VCaP (cell line): Measurements from ENCODE around the gene C11orf68.

Source experiments
- H3K27ac ChIP-seq: fragments of 450-650 bp; 2 replicates; pipeline ENCODE4 v1.5.1; 2017
- CTCF ChIP-seq: fragments of 450-650 bp; conservative IDR thresholded peaks from 2 replicates; pipeline ENCODE4 v1.5.1; 2017; ENCODE audit warnings: mild to moderate bottlenecking, moderate library complexity

C11orf68 gene

GRCh38 chr11:65941720-65942310, 23.0 kb upstream of the C11orf68 start:
- TF ChIP-seq CTCF, result no peak
- no peak overlapping the region for H3K27ac ChIP-seq

- TF ChIP-seq CTCF, result no peak
Observed at GRCh38 chr11:65937766-65938165, 18.9 kb upstream of the C11orf68 start.

GRCh38 chr11:65934014-65934413, 15.2 kb upstream of the C11orf68 start:
- no peak for TF ChIP-seq CTCF
- no peak overlapping the region for H3K27ac ChIP-seq

More at GRCh38 chr11:65937766-65938165, 18.9 kb upstream of the C11orf68 start:
- H3K27ac ChIP-seq, result no peak overlapping the region

GRCh38 chr11:65932558-65932919, 13.7 kb upstream of the C11orf68 start:
- peak; percentile 26 for TF ChIP-seq CTCF
- H3K27ac ChIP-seq, result no peak overlapping the region

- no peak overlapping the region for H3K27ac ChIP-seq
- TF ChIP-seq CTCF, result no peak
Observed at GRCh38 chr11:65931773-65932557, 13.1 kb upstream of the C11orf68 start.

- H3K27ac ChIP-seq, result no peak overlapping the region
- TF ChIP-seq CTCF, result no peak
Observed at GRCh38 chr11:65928667-65929066, 9.8 kb upstream of the C11orf68 start.

- TF ChIP-seq CTCF, result no peak
- H3K27ac ChIP-seq, result no peak overlapping the region
Observed at GRCh38 chr11:65927904-65928397, 9.1 kb upstream of the C11orf68 start.
